Putamen (tissue), 1 donor: Measurements from ENCODE around the gene NEDD4L.
"Not testable (repeated sequence)": the region's sequence is repeated elsewhere in the genome, so short reads cannot be mapped to it uniquely, and the experiment has no call there.

Experiments
- DNase-seq: peaks from one replicate; pipeline ENCODE4 v3.0.0-alpha.2; 2016; ENCODE audit warnings: low spot score

Gene NEDD4L

GRCh38 chr18:58026857-58027256 lies 17.2 kb upstream of the NEDD4L start:
- DNase-seq, result no peak

- no peak for DNase-seq
These were observed 16.7 kb upstream of the NEDD4L start for GRCh38 chr18:58027341-58027740.

- DNase-seq, result no peak
These were observed 15.8 kb upstream of the NEDD4L start for GRCh38 chr18:58028109-58028784.

- DNase-seq, result no peak
These were observed 11.8 kb upstream of the NEDD4L start for GRCh38 chr18:58032233-58032632.

- DNase-seq, result no peak
These were observed 10.8 kb upstream of the NEDD4L start for GRCh38 chr18:58033216-58033615.

- DNase-seq, result no peak
These were observed 9.7 kb upstream of the NEDD4L start for GRCh38 chr18:58034370-58034769.

- no peak for DNase-seq
These were observed 6.9 kb upstream of the NEDD4L start for GRCh38 chr18:58037163-58037562.

GRCh38 chr18:58038063-58038462 lies 6.0 kb upstream of the NEDD4L start:
- DNase-seq, result no peak

- DNase-seq, result no peak
These were observed 2.4 kb upstream of the NEDD4L start for GRCh38 chr18:58041633-58042032.

GRCh38 chr18:58042826-58043490 lies 1.1 kb upstream of the NEDD4L start:
- no peak for DNase-seq

GRCh38 chr18:58044370-58045241 lies 580 bp downstream of the NEDD4L start:
- no peak for DNase-seq

- DNase-seq, result no peak
These were observed 1.4 kb downstream of the NEDD4L start for GRCh38 chr18:58045242-58046092.

GRCh38 chr18:58046093-58046793 lies 2.2 kb downstream of the NEDD4L start:
- no peak for DNase-seq

GRCh38 chr18:58046794-58047555 lies 2.9 kb downstream of the NEDD4L start:
- no peak for DNase-seq

GRCh38 chr18:58047556-58047882 lies 3.5 kb downstream of the NEDD4L start:
- no peak for DNase-seq

- DNase-seq, result no peak
These were observed 4.1 kb downstream of the NEDD4L start for GRCh38 chr18:58048081-58048642.

- DNase-seq, result no peak
These were observed 5.1 kb downstream of the NEDD4L start for GRCh38 chr18:58049000-58049688.

GRCh38 chr18:58050963-58051362 lies 6.9 kb downstream of the NEDD4L start:
- not testable (repeated sequence) for DNase-seq

GRCh38 chr18:58051765-58052460 lies 7.9 kb downstream of the NEDD4L start:
- no peak for DNase-seq
